Bone marrow (tissue), 2 donors: Measurements from ENCODE around the gene TMEM150C.
"Not testable (repeated sequence)": the region's sequence is repeated elsewhere in the genome, so short reads cannot be mapped to it uniquely, and the experiment has no call there.

Experiments
- DNase-seq, 2 donors: peaks; one replicate each; lab custom pipeline; 2025; lab: John Stamatoyannopoulos, UW

The TMEM150C gene

GRCh38 chr4:82515705-82516104, 46.1 kb downstream of the TMEM150C start:
- no peak for DNase-seq

- no peak for DNase-seq
These were observed 48.4 kb downstream of the TMEM150C start for GRCh38 chr4:82513382-82513781.

GRCh38 chr4:82510216-82510615, 51.6 kb downstream of the TMEM150C start:
- DNase-seq = no peak

- no peak for DNase-seq
These were observed 52.9 kb downstream of the TMEM150C start for GRCh38 chr4:82508806-82509428.

- DNase-seq = no peak
These were observed 53.8 kb downstream of the TMEM150C start for GRCh38 chr4:82508011-82508410.

- no peak for DNase-seq
These were observed 60.7 kb downstream of the TMEM150C start for GRCh38 chr4:82501154-82501442.

GRCh38 chr4:82500435-82501153, 61.2 kb downstream of the TMEM150C start:
- DNase-seq = no peak

GRCh38 chr4:82499738-82500434, 61.9 kb downstream of the TMEM150C start:
- DNase-seq = no peak

- no peak for DNase-seq
These were observed 65.4 kb downstream of the TMEM150C start for GRCh38 chr4:82496349-82496748.

GRCh38 chr4:82495666-82496065, 66.1 kb downstream of the TMEM150C start:
- no peak for DNase-seq

- DNase-seq = no peak
These were observed 67.9 kb downstream of the TMEM150C start for GRCh38 chr4:82493721-82494425.

- no peak for DNase-seq
These were observed 70.4 kb downstream of the TMEM150C start for GRCh38 chr4:82491251-82491960.

- no peak for DNase-seq
These were observed 71.8 kb downstream of the TMEM150C start for GRCh38 chr4:82489987-82490386.

GRCh38 chr4:82489076-82489475, 72.7 kb downstream of the TMEM150C start:
- DNase-seq = no peak

- DNase-seq = no peak
These were observed 76.6 kb downstream of the TMEM150C start for GRCh38 chr4:82484996-82485783.

GRCh38 chr4:82482387-82482786, 79.4 kb downstream of the TMEM150C start:
- no peak for DNase-seq

GRCh38 chr4:82481506-82481840, 80.3 kb downstream of the TMEM150C start:
- no peak for DNase-seq

- no peak for DNase-seq
These were observed 80.8 kb downstream of the TMEM150C start for GRCh38 chr4:82480771-82481505.

- DNase-seq = no peak
These were observed 82.2 kb downstream of the TMEM150C start for GRCh38 chr4:82479562-82479961.

GRCh38 chr4:82477469-82477868, 84.3 kb downstream of the TMEM150C start:
- DNase-seq = not testable (repeated sequence)

GRCh38 chr4:82475931-82476330, 85.9 kb downstream of the TMEM150C start:
- not testable (repeated sequence) for DNase-seq
